ENCODE measurements around the gene VEZF1. TPM values are rescaled to one million over a fixed set of nuclear protein-coding genes. Genes with fewer than 3 reads are reported as not detected.
A peak's percentile ranks its signal among the peaks of the same experiment; 100 is the strongest.

VEZF1 gene
- total and polyA plus RNA-seq, 10 donors, result 10.0 to 59.9 (median 50.8) TPM

DNA sequence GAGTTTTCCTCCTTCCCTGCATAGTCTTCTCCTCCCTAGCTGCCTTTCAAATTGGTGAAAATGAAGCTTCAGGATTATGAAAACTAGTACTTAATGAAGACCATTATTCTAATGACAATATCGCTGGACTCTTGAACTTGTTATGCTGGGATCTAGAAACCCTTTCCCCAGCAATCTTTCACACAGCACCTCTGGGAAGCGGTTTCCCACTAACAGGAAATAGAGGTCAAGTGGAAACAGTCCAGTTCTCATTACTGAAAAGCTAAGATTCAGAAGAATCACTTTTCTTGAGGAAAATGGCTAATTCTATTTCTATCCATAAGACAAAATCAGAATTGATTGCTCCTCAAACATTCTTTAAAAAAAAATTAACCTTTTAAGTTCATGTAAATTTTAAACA lies 2.0 kb upstream of the VEZF1 start:
- WGBS, 5 donors, result 48 to 67% (median 63%) methylated on average over 2 of the region's 2 CpGs
- no peak overlapping the region for H3K4me3 ChIP-seq
- H3K27ac ChIP-seq, result peak overlapping the region in 1 of 8 donors; percentile 99
- peaks cover 28 to 82% (median 66%) of the 10 kb centered on the region in 6 donors for H3K4me1 ChIP-seq
- H3K36me3 ChIP-seq, result no peaks in the 10 kb centered on the region
- no peaks in the 10 kb centered on the region for H3K9me3 ChIP-seq
- no peaks in the 10 kb centered on the region for H3K27me3 ChIP-seq (replicated peaks in 1 of 7)
- intact Hi-C loops (cut with DNase I; ENCODE audit: low total_unique reads), result no loop called here
- no peak for DNase-seq
- TF ChIP-seq, protein P1, sequence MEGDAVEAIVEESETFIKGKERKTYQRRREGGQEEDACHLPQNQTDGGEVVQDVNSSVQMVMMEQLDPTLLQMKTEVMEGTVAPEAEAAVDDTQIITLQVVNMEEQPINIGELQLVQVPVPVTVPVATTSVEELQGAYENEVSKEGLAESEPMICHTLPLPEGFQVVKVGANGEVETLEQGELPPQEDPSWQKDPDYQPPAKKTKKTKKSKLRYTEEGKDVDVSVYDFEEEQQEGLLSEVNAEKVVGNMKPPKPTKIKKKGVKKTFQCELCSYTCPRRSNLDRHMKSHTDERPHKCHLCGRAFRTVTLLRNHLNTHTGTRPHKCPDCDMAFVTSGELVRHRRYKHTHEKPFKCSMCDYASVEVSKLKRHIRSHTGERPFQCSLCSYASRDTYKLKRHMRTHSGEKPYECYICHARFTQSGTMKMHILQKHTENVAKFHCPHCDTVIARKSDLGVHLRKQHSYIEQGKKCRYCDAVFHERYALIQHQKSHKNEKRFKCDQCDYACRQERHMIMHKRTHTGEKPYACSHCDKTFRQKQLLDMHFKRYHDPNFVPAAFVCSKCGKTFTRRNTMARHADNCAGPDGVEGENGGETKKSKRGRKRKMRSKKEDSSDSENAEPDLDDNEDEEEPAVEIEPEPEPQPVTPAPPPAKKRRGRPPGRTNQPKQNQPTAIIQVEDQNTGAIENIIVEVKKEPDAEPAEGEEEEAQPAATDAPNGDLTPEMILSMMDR (IDR thresholded peaks at IDR 0.05 in 8 of 11, conservative IDR thresholded peaks at IDR 0.05 in 3 of 11), result no peak
- TF ChIP-seq POLR2AphosphoS5 (IDR thresholded peaks at IDR 0.05) (no peak), POLR2A (IDR thresholded peaks at IDR 0.05) (no peak)

DNA sequence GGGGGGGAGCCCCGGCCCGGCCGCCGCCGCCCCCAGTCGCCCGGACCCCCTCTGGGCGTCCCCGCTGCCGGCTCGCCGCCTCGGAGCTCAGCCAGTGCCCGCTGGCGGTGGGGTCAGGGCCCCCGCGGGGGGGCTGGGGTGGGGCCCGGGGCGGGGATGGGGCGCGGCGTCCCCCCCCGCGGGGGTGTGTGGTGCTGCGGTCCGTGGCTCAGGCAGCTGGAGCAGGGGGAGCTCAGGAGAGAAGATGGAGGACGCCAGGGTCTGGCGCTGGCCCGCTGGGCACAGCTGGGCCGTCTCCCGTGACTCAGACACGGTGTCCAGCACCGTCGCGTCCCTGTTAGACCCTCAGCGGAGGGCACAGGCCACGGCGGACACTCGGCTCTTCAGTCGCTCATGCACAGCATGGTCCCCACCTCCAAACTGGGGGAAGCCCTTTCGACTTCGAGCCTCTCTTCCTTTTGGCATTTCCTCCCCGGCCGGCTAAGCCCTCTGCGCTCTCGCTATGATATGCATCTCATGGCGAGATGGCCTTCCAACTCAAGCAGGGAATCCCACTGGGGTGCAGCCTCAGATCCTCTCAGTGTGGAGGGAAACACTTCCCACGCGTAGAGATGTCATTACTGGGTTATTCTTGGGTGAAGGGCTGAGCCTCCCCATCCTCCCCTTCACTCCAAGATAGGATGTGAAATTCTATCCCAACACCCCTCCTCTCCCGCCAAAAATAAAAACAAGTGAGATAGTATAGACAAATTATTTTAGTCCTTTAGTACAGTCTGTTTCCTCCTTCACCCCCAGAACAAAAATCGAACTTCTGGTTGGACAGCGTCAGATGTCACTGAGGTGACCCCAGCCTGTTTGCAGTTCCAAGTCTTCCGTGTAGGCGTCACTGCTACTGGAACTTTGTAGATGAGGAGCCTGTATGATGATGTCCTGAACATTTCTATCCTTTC lies 522 bp upstream of the VEZF1 start:
- TF ChIP-seq POLR2A (IDR thresholded peaks at IDR 0.05) (no peak), POLR2AphosphoS5 (IDR thresholded peaks at IDR 0.05) (peak; percentile 62 to 86 (median 80))
- TF ChIP-seq, protein P1 (IDR thresholded peaks at IDR 0.05 in 8 of 11, conservative IDR thresholded peaks at IDR 0.05 in 3 of 11), result peak in 1 of 11 experiments; percentile 1
- no peaks in the 10 kb centered on the region for H3K27me3 ChIP-seq (replicated peaks in 1 of 7)
- no peaks in the 10 kb centered on the region for H3K9me3 ChIP-seq
- H3K27ac ChIP-seq, result peak overlapping the region; percentile 92 to 99 (median 96)
- DNase-seq, result peak; percentile 94
- 4 to 11% (median 6%) methylated on average over 19 to 54 of the region's 54 CpGs for WGBS, 5 donors
- peak overlapping the region; percentile 40 to 89 (median 84) for H3K4me3 ChIP-seq
- peaks cover 36 to 82% (median 66%) of the 10 kb centered on the region in 6 donors for H3K4me1 ChIP-seq
- intact Hi-C loops (cut with DNase I; ENCODE audit: low total_unique reads), result no loop called here
- no peaks in the 10 kb centered on the region for H3K36me3 ChIP-seq

DNA sequence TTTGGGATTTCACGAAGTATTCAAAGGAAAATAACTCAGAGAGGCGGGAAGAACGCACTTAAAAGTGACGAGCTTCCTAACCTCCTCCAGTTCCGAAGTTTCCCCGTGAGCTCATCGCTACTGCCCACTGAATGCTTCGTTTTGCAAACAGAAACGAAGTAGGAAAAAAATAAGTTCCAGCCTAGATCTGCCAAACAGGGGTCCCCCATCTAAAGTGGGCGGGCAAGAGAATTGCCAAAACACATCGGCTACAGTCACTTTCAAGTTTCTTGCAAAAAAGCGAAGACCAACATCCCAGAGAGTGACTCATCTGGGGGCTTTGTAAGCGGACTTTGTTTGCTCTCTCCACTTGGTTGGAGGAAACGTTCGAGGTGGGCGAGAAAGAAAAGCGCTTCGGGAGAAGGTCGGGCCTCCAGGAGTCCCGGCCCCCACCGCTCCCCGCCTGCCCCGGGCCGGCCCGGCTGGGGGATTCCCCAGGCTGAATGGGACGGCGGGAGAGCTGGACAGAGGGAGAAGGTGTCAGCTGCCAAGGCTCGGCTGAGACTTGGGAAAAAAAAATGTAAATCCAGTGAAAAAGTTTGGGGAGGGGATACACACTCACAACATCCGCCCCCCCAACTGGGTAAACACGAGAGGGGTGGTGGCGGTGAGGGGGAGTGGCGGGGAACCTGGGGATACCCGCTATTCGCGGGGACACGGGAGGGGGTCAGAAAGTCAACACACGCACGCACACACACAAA lies 1.0 kb downstream of the VEZF1 start:
- H3K4me3 ChIP-seq, result peak overlapping the region; percentile 40 to 89 (median 84)
- peaks cover 39 to 82% (median 67%) of the 10 kb centered on the region in 6 donors for H3K4me1 ChIP-seq
- H3K9me3 ChIP-seq, result no peaks in the 10 kb centered on the region
- peak in 1 of 3 donors; percentile 57 for TF ChIP-seq POLR2A (IDR thresholded peaks at IDR 0.05)
- TF ChIP-seq POLR2AphosphoS5 (IDR thresholded peaks at IDR 0.05), result peak in 2 of 3 donors; percentile 15 to 78
- TF ChIP-seq, protein P1 (IDR thresholded peaks at IDR 0.05 in 8 of 11, conservative IDR thresholded peaks at IDR 0.05 in 3 of 11), result no peak
- intact Hi-C loops (cut with DNase I; ENCODE audit: low total_unique reads), result no loop called here
- peaks cover 0 to 15% (median 8%) of the 10 kb centered on the region in 6 donors for H3K36me3 ChIP-seq
- no peaks in the 10 kb centered on the region for H3K27me3 ChIP-seq (replicated peaks in 1 of 7)
- DNase-seq, result peak; percentile 87
- H3K27ac ChIP-seq, result peak overlapping the region; percentile 92 to 99 (median 96)
- 0 to 2% (median 1%) methylated on average over 38 of the region's 38 CpGs for WGBS, 5 donors

Measured in spleen (tissue), 11 donors.